Neural crest cell (in vitro differentiated cells): ENCODE results near the gene ZFYVE28. TPM values are rescaled to one million over a fixed set of nuclear protein-coding genes. Genes with fewer than 3 reads are reported as not detected.

Source experiments
- DNase-seq: peaks from one replicate; pipeline ENCODE4 v3.0.0; 2021; ENCODE audit warnings: low read depth, mixed read lengths, low spot score
- H3K27ac Mint-ChIP-seq: one replicate; pipeline ENCODE4 v1.8.0; 2021; ENCODE audit warnings: mild to moderate bottlenecking, mixed read lengths; ENCODE audit not compliant: unreplicated experiment
- H3K27me3 Mint-ChIP-seq: 2 replicates; pipeline ENCODE4 v1.8.0; 2021; ENCODE audit warnings: low read depth, mild to moderate bottlenecking, mixed read lengths
- H3K36me3 Mint-ChIP-seq: 2 replicates; pipeline ENCODE4 v1.8.0; 2021; ENCODE audit warnings: low read depth, mild to moderate bottlenecking, mixed read lengths
- H3K4me1 Mint-ChIP-seq: 2 replicates; pipeline ENCODE4 v1.8.0; 2021; ENCODE audit warnings: mixed read lengths
- H3K4me3 Mint-ChIP-seq: one replicate; pipeline ENCODE4 v1.8.0; 2021; ENCODE audit warnings: mild to moderate bottlenecking, mixed read lengths
- H3K9me3 Mint-ChIP-seq: 2 replicates; pipeline ENCODE4 v1.8.0; 2021; ENCODE audit warnings: mixed read lengths
- total RNA-seq: library from RNA; stranded (reverse); gene quantifications from 2 replicates; pipeline ENCODE4 v1.2.1, GENCODE V29; 2021
- TF ChIP-seq, protein P1 (sequence below): fragments of 200-600 bp; sonication (generic); conservative IDR thresholded peaks from 2 replicates; pipeline ENCODE4 v1.5.0; 2021; ENCODE audit warnings: antibody characterized with exemption, mild to moderate bottlenecking

Gene ZFYVE28
- total RNA-seq, 1 donor from 2014 or later, result 1.4 TPM

DNA sequence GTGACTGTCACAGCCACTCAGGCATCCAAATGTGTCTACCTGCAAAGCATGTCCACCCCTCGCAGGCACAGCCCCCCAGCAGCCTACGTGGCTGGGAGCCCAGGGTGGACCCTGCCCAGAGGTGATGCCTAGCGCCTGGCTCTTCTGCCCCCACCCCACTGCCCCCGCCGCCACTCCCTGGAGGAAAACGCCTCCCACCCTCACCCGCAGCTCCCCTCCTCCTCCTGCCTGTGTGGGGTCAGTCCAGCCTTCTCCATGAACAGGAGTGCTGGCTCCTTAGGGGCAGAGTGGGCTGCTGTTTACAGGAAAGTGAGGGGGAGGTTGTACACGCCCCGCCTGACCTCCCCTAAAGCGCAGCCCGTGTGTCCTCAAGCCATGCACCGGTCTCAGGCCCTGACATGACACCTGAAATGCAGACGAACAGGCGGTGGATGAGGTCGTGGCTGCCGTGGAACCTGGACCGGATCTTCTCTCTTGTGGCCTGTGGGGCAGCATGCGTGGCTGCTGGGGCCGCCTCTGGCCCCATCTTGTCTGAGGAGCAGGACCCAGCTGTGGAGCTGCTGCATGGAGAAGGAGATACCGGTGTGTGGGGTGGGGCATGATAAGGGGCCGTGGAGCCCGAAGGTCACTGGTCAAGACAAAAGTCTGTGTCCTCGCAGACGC, 144.7 kb downstream of the ZFYVE28 start:
- Mint-ChIP-seq H3K9me3 (no peaks in the 10 kb centered on the region), H3K4me3 (no peak overlapping the region), H3K36me3 (no peaks in the 10 kb centered on the region), H3K4me1 (no peaks in the 10 kb centered on the region), H3K27me3 (no peaks in the 10 kb centered on the region), H3K27ac (no peak overlapping the region)
- no peak for DNase-seq
- TF ChIP-seq, protein P1, sequence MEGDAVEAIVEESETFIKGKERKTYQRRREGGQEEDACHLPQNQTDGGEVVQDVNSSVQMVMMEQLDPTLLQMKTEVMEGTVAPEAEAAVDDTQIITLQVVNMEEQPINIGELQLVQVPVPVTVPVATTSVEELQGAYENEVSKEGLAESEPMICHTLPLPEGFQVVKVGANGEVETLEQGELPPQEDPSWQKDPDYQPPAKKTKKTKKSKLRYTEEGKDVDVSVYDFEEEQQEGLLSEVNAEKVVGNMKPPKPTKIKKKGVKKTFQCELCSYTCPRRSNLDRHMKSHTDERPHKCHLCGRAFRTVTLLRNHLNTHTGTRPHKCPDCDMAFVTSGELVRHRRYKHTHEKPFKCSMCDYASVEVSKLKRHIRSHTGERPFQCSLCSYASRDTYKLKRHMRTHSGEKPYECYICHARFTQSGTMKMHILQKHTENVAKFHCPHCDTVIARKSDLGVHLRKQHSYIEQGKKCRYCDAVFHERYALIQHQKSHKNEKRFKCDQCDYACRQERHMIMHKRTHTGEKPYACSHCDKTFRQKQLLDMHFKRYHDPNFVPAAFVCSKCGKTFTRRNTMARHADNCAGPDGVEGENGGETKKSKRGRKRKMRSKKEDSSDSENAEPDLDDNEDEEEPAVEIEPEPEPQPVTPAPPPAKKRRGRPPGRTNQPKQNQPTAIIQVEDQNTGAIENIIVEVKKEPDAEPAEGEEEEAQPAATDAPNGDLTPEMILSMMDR, result no peak

DNA sequence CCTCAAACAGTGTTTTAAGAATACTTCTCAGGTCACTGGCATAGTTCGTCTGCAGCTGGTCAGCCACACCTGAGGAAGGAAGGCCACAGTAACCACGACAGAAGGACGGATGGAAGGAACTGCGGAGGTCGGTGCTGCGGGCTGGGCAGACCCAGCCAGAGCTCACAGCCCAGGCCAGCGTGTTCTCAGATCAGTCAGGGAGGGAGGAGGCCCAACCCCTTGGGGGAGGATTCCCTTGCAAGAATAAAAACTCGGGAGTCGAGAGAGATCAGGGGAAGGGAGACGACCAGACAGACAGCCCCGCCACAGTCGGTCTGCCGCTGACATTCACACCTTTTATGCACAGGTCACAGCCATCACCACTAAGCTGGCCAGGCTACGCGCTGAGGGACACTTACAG, 145.2 kb downstream of the ZFYVE28 start:
- H3K4me3 Mint-ChIP-seq, result no peak overlapping the region
- peak overlapping the region; percentile 91 for H3K27ac Mint-ChIP-seq

DNA sequence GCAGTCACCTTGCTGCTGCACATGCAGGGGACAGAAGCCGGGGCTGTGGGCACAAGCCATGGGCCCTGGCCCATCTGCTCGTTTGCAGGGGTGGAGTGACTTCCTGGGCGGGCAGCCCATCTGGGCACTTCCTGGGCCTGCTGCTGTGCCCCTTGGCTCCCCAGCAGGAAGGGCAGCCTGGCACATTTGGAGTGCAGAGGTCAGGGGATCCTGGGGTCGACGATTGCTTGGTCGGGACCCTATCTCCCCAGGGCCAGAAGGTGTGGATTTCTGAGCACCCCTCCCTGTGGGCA, 145.7 kb downstream of the ZFYVE28 start:
- Mint-ChIP-seq H3K9me3 (no peaks in the 10 kb centered on the region), H3K4me1 (no peaks in the 10 kb centered on the region), H3K4me3 (no peak overlapping the region), H3K36me3 (no peaks in the 10 kb centered on the region), H3K27ac (no peak overlapping the region), H3K27me3 (no peaks in the 10 kb centered on the region)
- no peak for DNase-seq
- TF ChIP-seq, protein P1, result no peak

More for the DNA sequence above, 145.2 kb downstream of the ZFYVE28 start:
- Mint-ChIP-seq H3K4me1 (no peaks in the 10 kb centered on the region), H3K27me3 (no peaks in the 10 kb centered on the region), H3K9me3 (no peaks in the 10 kb centered on the region), H3K36me3 (no peaks in the 10 kb centered on the region)
- TF ChIP-seq, protein P1, result no peak
- no peak for DNase-seq

DNA sequence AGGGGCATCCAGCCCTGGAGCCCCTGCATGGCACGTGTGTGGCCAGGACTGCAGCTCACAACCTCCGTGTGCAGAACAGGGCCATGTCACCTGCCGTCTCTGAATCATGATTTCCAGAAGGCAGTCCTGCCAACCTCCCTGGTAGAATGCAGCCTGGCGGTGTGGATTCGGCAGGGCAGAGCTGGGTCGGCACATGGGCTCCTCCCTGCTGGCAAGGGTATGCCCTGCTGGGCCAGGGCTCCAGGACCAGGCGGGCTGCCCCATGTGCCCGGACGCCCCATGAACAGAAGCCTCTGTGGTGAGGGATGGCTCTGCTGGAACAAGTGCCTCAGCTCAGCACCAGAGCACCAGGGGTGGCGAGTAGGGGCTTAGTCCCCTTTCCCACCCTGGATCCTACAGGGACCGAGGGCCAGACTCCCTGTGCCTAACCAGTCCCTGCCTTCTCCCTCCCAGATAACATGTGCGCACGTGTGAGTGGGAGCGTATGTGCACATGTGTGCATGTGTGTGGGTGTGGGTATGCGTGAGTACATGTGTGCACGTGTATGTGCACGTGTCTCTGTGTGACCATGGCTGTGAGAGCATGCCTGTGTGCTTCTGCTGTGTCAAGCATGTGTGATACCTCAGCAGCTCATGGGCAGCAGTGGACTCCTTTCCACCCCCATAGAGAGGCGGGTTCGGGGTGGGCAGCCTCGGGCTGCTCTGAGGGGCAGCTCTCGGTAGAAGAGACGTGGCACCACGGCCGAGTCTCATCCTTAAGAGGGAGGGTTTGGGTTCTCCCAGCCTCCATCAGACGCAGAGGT, 146.2 kb downstream of the ZFYVE28 start:
- no peak overlapping the region for H3K4me3 Mint-ChIP-seq
- no peaks in the 10 kb centered on the region for H3K27me3 Mint-ChIP-seq
- no peak for DNase-seq
- H3K4me1 Mint-ChIP-seq, result no peaks in the 10 kb centered on the region
- H3K36me3 Mint-ChIP-seq, result no peaks in the 10 kb centered on the region
- H3K9me3 Mint-ChIP-seq, result no peaks in the 10 kb centered on the region
- no peak overlapping the region for H3K27ac Mint-ChIP-seq
- TF ChIP-seq, protein P1, result no peak

DNA sequence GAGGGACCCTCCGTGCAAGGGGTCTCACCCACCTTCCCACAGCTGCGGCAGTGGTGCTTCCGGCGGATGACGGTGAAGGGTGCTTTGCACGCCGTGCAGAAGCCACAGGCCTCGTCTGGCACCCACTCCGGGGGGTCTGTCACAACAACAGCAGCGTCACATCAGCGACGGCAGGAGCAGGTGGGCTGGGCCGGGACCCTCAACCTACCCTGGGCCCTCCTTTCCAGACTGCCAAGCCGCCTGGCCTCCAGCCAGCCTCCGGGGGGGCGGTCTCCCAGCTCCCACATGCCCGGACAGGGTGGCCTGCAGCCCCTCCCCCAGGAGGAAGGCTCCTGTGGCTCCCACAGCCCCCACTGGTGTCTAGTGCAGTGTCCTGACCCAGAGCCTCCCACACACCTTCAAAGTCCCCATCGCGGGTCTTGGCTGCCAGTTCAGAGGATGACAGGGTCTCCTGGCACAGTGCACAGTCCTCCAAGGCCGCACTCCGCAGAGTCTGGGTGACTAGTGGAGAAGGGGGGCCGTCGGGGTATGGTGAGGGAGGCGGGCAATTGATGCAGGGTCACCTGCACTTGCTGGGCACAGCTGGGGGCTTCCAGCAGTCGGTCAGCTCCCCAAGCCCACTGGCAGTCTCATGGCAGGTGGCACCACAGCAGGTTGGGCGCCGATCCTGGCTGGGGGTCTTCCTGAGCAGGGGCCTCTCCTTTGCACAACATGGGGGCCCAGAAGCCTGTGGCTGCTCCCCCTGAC, 147.0 kb downstream of the ZFYVE28 start:
- H3K9me3 Mint-ChIP-seq, result no peaks in the 10 kb centered on the region
- no peaks in the 10 kb centered on the region for H3K4me1 Mint-ChIP-seq
- no peaks in the 10 kb centered on the region for H3K36me3 Mint-ChIP-seq
- H3K4me3 Mint-ChIP-seq, result no peak overlapping the region
- no peak overlapping the region for H3K27ac Mint-ChIP-seq
- DNase-seq, result no peak
- H3K27me3 Mint-ChIP-seq, result no peaks in the 10 kb centered on the region
- TF ChIP-seq, protein P1, result no peak
